HFF-Myc (cell line): ENCODE data around the gene NOS1AP.
"Not testable (repeated sequence)": the region's sequence is repeated elsewhere in the genome, so short reads cannot be mapped to it uniquely, and the experiment has no call there.

Source experiments
- DNase-seq: peaks from one replicate; pipeline ENCODE4 v3.0.0-alpha.2; 2011; ENCODE audit warnings: low read depth; ENCODE audit errors: extremely low read depth
- H3K4me3 ChIP-seq: replicated peaks from 2 replicates; pipeline ENCODE4 v1.5.1; 2011; ENCODE audit warnings: low read depth, mild to moderate bottlenecking, control low read depth, low read length
- TF ChIP-seq, protein P1 (sequence below): IDR thresholded peaks from 2 replicates; pipeline ENCODE4 v1.5.1; 2012; ENCODE audit warnings: mild to moderate bottlenecking, low read depth, low read length, control low read depth; ENCODE audit errors: missing control alignments

The NOS1AP gene

DNA sequence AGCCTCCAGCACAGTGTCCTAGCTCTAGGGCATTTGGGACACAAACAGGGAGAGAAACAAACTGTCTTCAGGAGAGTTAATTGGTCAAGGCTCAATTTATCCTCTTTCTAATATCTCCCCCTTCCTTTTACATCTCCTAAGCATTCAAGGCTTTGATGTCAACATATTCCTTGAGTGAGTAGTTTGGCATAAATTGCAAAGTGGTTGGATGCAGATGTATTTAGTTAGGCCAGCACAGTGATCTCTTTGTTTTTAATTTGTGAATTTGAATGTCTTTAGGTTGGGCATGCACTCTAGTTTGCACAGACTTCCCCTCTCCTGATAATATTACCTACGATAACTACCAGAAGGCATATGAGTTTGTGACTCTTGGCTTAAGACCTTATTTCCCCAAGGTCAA is 33.3 kb upstream of the NOS1AP start:
- TF ChIP-seq, protein P1, sequence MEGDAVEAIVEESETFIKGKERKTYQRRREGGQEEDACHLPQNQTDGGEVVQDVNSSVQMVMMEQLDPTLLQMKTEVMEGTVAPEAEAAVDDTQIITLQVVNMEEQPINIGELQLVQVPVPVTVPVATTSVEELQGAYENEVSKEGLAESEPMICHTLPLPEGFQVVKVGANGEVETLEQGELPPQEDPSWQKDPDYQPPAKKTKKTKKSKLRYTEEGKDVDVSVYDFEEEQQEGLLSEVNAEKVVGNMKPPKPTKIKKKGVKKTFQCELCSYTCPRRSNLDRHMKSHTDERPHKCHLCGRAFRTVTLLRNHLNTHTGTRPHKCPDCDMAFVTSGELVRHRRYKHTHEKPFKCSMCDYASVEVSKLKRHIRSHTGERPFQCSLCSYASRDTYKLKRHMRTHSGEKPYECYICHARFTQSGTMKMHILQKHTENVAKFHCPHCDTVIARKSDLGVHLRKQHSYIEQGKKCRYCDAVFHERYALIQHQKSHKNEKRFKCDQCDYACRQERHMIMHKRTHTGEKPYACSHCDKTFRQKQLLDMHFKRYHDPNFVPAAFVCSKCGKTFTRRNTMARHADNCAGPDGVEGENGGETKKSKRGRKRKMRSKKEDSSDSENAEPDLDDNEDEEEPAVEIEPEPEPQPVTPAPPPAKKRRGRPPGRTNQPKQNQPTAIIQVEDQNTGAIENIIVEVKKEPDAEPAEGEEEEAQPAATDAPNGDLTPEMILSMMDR, result no peak
- DNase-seq, result no peak
- no peak overlapping the region for H3K4me3 ChIP-seq

DNA sequence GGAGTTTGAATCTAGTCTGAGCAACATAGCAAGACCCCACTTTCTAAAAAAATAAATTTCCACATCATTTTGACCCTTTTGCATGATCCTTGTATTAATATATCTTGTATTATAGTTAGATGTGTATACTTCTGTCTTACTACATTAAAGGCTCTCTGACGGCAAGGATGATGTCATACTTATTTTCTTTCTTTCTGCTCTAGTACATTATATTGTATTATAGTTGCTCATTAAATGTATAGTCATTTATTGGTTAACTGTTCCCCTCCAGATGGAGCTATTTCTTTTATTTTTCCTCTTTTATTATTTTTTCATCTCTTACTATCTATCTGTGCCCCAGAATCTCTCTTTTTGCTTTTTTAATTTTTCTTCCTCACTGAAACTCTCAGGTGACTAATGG is 30.9 kb upstream of the NOS1AP start:
- TF ChIP-seq, protein P1, result no peak
- no peak for DNase-seq
- H3K4me3 ChIP-seq, result no peak overlapping the region

DNA sequence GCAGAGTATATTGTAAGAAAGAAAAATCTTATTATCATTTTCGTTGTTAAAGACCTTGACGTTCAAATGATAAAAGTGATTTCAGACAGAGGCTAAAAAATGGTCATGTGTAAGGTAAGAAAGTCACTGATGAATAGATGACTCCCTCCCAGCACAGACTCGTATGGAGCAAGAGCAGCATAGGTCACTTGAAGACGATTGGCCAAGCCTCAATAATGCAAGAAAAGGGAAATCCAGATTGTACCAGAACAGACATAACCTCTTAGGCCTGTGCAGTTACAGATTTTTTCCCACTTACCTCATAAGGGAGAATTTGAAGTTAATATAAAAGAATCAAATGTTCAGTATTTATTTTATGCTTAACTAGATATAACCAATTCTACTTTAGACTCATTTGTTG is 29.5 kb upstream of the NOS1AP start:
- TF ChIP-seq, protein P1, result no peak
- no peak for DNase-seq
- H3K4me3 ChIP-seq, result no peak overlapping the region

DNA sequence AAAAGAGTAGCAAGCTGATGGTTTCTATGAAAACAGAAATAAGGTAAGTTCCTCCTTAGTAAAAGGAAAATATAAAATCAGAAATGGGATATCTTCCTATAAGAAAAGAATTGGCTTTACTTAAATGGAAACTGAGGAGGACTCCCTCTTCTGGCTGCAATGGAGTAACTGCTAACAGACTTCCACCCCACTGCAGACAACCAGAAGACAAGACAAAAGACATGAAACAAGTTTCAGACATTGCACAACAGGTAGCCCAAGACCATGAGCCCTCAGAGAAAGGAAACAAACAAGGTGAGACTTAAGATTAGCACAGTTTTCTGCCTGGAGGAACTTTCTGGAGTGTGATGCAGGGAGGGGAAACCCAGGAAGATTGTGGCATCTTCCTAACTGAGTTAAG is 28.8 kb upstream of the NOS1AP start:
- H3K4me3 ChIP-seq, result no peak overlapping the region
- no peak for DNase-seq
- TF ChIP-seq, protein P1, result peak; percentile 59

- TF ChIP-seq, protein P1, result no peak
- H3K4me3 ChIP-seq, result no peak overlapping the region
- no peak for DNase-seq
These were observed 27.1 kb upstream of the NOS1AP start for GRCh38 chr1:162042361-162042760.

- TF ChIP-seq, protein P1, result no peak
- DNase-seq, result no peak
- H3K4me3 ChIP-seq, result no peak overlapping the region
These were observed 22.6 kb upstream of the NOS1AP start for GRCh38 chr1:162046921-162047320.

DNA sequence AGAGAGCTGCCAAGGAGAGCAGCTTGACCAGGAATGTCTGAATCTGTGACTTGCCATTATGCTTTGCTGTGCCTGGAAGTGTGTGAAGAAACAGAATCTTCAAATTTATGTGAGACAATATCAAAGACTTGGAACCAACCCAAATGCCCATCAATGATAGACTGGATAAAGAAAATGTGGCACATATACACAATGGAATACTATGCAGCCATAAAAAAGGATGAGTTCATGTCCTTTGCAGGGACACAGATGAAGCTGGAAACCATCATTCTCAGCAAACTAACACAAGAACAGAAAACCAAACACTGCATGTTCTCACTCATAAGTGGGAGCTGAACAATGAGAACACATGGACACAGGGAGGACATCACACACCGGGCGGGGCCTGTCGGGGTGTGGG is 15.5 kb upstream of the NOS1AP start:
- DNase-seq, result not testable (repeated sequence)

GRCh38 chr1:162055062-162055461 is 14.4 kb upstream of the NOS1AP start:
- no peak overlapping the region for H3K4me3 ChIP-seq
- TF ChIP-seq, protein P1, result no peak
- DNase-seq, result peak; percentile 59

More for the DNA sequence above, 15.5 kb upstream of the NOS1AP start:
- not testable (repeated sequence) for H3K4me3 ChIP-seq
